Islet precursor cell (in vitro differentiated cells): ENCODE measurements around the gene RPN2.
A peak's percentile ranks its signal among the peaks of the same experiment; 100 is the strongest.
"Not testable (repeated sequence)": the region's sequence is repeated elsewhere in the genome, so short reads cannot be mapped to it uniquely, and the experiment has no call there.

ENCODE experiments used
- DNase-seq: peaks from one replicate; pipeline ENCODE4 v3.0.0-alpha.2; 2018

RPN2 gene

DNA sequence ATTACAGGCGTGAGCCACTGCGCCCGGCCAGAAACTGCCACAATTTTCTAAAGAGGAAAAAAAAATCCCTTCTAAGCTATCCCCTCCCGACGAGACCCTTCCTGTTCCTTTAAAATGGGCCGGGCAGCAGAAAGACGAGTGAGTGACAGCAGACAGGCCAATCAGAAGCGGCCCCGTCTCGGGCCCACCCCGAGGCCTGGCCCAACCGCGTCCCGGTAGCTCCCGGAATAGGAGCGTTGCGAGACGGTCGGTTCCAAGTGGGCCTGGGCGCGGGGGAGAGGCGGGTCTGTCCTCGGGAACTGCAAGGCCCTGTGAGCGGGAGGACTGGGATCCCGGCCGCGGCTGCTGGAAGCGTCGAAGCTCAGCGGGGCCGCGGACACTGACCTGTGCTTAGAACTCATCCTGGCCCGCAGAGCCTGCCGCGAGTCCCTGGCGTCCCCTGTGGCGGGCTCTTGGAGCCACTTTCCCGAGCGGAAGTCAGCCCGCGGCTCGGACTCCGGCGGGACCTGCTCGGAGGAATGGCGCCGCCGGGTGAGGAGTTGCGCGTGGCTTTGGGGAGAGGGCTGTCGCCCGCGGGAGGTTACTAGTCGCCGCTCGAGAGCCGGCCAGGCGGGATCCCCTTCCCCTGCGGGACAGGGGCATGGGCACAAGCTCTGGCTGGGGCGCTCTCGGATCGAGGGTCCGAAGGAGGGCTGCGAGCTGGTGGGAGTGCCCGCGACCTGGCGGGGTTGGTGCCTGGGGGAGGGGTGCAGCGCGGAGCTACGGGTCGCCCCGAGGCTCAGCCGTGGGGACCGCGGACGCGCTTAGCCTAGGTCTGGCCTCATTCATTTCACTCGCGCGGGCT is at the start of gene RPN2, which contains the start of gene MROH8:
Gene RPN2 (plus strand): TSS at position 492 of the 844 bp plus-strand sequence. CDS start 27 bp downstream, at position 519.
Gene MROH8 (minus strand): TSS at position 710 of the 844 bp plus-strand sequence.
- DNase-seq: peak; percentile 99

DNA sequence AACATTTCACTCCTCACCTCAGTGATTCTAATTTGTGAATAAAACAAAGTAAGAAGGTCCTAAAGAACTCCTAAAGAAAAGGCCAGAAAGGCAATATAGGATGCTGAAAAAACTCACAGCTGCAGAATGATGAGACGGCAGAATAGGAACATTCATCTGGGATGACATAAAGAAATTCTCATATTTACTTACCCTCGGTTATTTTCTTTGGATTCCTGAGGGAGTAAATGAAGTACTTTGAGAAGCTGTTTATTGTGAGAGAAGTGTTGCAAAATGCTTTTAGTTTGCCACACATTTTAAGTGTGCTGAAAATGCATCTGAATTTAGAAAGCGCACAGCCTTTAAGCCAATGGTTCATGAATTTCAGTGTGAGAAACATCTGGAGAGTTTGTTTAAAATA is 47.6 kb upstream of the RPN2 start:
- DNase-seq: no peak

GRCh38 chr20:37133952-37134351 is 45.2 kb upstream of the RPN2 start:
- no peak for DNase-seq

DNA sequence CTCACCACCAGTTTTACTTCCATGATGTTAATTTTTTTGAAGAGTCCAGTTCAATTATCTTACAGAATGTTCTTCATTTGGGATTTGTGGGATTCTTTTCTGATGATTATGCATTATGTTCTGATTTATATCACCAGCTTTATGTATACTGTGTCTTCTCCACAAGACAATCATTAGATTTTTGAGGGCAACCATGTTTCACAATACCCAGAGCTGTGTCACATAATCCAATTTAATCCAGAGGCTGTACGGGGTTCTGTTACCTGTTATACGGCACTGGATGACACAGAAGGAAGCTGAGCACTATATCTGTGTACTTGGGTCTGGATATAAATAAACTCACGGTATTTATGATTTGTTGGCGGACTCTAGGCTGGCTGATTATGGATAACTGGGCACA is 41.6 kb upstream of the RPN2 start:
- DNase-seq: no peak

GRCh38 chr20:37142708-37143107 is 36.4 kb upstream of the RPN2 start:
- DNase-seq: no peak

DNA sequence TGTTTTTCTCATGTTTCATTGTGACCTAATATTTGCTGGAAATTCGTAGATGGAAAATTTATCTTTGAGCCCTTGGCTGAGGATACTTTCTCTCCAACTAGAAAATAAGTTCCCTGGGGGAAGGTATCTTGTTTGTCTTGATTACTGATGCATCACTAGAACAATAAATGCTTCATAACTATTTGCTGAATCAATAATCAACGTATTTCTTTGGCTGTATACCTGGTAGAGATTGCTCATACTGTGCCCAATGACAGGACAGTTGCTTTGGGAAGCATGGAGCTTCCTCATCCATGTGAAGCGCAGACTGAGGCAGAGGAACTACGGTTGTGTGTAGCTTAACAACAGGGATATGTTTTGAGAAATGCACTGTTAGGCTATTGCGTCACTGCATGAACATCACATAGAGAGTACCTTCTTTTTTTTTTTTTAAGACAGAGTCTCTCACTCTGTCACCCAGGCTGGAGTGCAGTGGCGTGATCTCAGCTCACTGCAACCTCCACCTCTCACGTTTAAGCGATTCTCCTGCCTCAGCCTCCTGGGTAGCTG is 34.2 kb upstream of the RPN2 start:
- DNase-seq: no peak

GRCh38 chr20:37147250-37147649 is 31.9 kb upstream of the RPN2 start:
- DNase-seq: no peak

- DNase-seq: not testable (repeated sequence)
These were observed 28.3 kb upstream of the RPN2 start for GRCh38 chr20:37150864-37151263.

DNA sequence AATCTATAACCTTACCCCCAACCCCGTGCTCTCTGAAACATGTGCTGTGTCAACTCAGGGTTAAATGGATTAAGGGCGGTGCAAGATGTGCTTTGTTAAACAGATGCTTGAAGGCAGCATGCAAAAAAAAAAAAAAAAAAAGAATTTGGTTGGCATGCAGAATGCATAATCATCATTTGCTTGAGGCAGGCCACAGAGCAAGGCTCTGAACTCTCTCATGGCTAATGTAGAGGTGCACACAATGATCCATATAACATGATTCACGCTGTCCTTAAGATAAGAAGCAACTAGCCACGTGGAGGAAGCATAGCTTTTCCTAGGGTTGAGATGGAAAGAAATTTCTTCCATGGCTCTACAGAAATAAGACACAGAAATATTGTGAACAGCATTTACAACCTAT is 27.6 kb upstream of the RPN2 start:
- DNase-seq: no peak

DNA sequence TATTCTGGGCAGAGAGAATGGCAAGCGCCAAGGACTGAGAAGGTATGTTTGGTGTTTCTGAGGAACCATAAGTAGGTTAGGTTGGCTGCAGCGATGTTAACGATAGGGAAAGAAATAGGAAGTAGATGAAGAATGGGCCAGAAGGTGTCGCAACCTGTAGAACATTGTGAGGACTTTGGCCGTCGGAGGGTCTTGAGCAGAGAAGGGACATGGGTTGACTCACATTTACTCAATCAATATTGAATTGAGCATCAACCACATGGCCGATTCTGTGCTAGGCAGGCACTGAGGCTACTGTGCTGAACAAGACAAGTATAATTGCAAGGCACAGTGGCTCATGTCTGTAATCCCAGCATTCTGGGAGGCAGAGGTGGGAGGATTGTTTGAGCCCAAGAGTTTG is 26.8 kb upstream of the RPN2 start:
- DNase-seq: no peak

DNA sequence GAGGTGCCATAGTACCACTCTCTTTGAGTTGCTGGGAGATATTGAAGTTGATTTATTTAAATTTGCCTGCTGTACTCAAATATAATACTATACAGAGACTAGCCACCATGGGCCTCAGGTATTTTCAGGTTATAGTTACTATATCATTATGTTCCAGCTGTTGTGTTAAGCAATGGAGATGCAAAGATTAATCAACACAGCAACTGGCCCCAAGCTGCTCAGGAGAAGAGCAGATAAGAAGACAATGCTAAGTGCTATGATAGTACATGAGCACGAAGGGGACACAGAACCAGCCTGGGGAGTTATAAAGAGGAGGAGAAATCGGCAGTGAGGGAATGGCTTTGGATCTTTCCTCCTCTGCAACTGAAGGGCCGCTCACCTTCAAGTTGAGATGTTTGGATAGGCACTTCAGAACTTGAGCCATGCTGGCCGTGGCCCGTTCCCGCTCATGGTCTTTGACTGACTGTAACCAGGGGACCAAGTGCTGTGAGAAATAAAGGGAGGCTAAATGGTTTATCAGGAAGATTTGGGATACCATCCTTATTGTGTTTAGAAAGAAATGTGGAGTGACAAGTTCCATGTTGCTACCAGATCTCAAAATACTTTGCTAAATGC is 24.3 kb upstream of the RPN2 start:
- DNase-seq: no peak

- DNase-seq: no peak
These were observed 23.1 kb upstream of the RPN2 start for GRCh38 chr20:37155987-37156386.

- DNase-seq: no peak
These were observed 20.9 kb upstream of the RPN2 start for GRCh38 chr20:37158248-37158647.

- DNase-seq: no peak
These were observed 18.4 kb upstream of the RPN2 start for GRCh38 chr20:37160683-37161082.

- peak; percentile 58 for DNase-seq
These were observed 17.1 kb upstream of the RPN2 start for GRCh38 chr20:37161830-37162549.

- DNase-seq: peak; percentile 55
These were observed 16.5 kb upstream of the RPN2 start for GRCh38 chr20:37162646-37163045.

- DNase-seq: no peak
These were observed 15.1 kb upstream of the RPN2 start for GRCh38 chr20:37163832-37164554.

GRCh38 chr20:37165031-37165430 is 14.1 kb upstream of the RPN2 start:
- DNase-seq: no peak

GRCh38 chr20:37166867-37167266 is 12.3 kb upstream of the RPN2 start:
- DNase-seq: no peak

DNA sequence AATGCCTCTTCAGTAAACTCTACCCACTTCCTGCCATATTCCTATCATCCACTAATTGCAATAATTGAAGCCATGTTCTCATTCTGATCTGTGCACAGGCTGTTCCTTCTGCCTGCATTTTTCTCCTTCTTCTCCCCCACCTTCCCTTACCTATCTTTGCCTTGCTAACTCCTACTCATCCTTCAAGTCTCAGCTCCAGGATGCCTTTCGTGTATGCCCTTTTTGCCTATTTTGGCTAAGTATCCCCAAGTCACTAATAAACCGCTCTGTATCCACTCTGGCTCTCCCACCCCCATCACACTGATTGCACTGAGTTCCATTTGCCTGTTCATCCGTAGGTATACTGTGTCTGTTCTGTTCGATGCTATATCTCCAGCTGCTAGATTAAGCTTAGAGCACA is 6.3 kb upstream of the RPN2 start:
- no peak for DNase-seq

- DNase-seq: no peak
These were observed 774 bp downstream of the RPN2 start for GRCh38 chr20:37179683-37180524.

DNA sequence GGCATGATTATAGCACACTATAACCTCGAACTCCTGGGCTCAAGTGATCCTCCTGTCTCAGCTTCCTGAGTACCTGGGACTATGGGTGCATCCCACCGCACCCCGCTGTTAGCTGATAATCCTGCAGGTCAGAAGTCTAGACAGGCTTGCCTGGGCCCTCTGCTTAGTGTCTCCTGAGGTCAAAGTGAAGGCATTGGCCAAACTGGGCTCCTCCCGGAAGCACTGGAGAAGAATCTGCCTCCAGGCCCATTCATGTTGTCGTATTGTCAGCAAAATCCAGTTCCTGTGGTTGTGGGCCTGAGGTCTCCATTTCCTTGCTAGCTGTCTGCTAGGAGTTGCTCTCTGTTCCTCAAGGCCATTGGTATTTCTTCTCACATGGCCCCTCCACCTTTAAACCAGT is 6.6 kb downstream of the RPN2 start:
- DNase-seq: peak; percentile 67
